Stimulated activated CD4-positive, alpha-beta T cell treated with anti-CD3 and anti-CD28 coated beads, Interleukin-15, amount 100 ng/mL, for 24 hours (primary cell): ENCODE data around the gene C16orf90.
"Not testable (repeated sequence)": the region's sequence is repeated elsewhere in the genome, so short reads cannot be mapped to it uniquely, and the experiment has no call there.

Source experiments
- DNase-seq: peaks from one replicate; pipeline ENCODE4 v3.0.0-alpha.2; 2020

C16orf90 gene

DNA sequence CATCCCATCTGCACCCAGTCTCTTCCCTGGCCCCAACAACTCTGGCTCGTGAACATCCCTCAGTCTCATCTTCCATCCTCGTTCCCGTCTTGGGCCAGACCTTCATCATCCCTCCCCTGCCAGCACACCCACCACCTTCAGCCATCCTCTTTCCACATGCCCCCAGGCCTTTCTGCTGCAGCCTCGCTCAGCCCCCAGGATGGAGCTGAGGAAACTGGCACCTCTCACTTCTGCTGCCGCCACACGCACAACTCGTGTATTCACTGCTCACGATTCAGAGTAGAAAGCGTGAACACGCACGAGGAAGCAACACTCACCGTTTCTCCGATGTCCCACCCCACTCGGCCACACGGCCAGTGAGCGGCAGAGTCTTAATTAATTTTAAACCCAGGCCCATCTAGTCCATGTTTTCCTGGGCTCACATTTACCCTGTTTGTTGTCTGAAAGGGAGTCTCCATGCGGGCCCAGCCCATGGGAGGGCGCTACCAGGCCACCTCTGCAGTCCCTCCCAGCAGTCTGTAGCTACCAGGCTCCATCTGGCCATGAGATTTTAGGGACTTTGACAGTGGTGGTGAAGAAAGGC lies 12.5 kb downstream of the C16orf90 start:
- no peak for DNase-seq

DNA sequence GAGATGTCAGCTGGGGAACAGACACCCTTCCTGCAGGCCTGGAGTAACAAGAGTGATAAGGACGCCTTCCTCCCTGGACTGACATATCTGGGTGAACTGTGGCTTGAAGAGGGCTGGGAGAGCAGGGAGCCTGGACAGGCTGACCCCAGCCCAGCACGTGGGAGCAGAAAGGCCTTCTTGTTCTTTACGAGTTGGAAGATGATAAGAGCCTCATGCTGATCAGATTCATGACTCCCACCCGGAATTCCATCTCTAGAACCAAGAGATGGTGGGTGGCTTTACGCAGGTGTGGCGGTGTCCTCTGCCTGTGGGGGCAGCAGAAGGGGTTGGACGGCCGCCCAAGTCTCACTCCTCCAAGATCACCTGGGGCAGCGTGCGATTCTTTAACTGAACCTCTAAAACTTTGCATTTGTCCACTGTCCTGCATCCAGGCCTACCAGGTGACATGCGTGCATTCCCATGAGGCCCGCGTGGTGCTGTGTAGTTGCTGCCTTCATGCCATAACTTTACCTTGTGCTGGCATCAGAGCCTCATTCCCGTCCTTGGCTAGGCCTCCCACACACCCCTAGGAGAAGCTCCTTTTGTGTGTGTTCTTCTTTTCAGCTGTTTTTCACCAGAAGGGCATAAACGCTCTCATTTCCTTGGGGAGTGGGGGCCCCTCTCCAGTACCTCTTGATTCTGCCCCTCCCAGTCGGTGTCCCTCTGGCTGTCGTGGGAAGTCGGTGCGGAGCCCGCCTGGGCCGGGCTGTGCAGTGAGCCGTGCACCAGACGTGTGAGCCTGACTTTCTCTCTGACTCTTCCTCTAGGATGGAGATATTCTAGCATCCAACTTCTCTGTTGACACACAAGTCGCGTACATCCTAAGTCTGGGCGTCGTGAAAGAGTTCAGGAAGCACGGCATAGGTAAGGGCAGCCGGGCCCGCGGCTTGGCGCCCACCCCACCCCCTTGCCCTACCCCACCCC lies 13.3 kb downstream of the C16orf90 start:
- no peak for DNase-seq

DNA sequence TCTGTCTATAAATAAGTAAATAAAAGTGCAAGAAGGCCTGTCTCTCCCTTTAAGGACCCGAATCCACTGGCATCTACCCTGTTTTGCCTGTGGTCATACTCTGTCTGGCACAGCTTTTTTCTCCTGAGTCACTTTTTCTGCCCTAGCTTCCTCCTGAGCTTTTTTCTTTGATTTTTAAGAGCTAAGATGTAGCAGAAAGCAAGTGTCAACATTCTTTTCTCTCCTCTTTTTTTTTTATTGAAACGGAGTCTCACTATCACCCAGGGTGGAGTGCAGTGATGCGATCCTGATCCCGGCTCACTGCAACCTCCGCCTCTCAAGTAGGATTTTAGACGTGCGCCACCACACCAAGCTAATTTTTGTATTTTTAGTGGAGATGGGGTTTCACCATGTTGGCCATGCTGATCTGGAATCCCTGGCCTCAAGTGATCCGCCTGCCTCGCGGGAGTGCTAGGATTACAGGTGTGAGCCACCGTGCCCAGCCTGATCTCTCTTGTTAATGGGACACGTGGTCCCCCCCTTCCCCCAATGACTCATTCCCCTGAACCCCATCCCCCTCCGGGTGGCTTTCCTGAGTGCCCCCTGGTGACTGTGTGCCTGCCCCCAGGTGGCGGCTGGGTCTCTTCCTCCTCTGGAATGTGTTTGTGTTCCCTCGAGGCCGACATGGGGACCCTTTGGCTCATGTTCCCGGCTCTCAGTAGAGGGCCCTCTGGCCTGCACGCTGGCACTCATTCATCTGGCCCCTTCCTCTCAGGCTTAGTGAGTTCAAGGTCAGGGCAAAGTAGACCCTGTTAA lies 14.2 kb downstream of the C16orf90 start:
- DNase-seq: no peak

DNA sequence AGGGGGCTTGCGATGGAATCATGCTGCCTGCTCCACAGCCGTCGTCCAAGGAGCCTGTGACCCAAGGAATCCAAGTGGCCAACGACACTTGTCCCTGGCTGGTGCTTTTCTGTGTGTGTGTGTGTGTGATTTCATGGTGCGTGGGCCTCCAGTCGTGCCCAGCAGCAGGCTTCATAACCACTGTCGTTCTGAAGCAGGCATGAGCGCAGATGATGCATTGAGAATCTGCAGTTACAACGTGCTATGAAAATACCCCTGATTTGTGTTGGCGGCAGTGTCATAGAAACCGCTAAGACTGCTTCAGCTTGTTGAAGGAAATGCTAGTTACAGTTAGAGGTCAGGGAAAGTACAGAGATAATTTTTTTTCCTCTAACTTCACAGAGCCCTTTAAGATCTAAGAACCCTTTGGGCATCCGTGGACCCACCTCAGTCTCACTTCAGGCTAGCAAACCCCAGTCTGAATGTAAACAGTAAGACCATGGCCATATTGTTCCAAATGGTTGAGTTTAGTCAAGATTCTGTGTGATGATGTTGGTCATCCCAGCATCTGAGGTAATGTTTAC lies 15.6 kb downstream of the C16orf90 start:
- no peak for DNase-seq

DNA sequence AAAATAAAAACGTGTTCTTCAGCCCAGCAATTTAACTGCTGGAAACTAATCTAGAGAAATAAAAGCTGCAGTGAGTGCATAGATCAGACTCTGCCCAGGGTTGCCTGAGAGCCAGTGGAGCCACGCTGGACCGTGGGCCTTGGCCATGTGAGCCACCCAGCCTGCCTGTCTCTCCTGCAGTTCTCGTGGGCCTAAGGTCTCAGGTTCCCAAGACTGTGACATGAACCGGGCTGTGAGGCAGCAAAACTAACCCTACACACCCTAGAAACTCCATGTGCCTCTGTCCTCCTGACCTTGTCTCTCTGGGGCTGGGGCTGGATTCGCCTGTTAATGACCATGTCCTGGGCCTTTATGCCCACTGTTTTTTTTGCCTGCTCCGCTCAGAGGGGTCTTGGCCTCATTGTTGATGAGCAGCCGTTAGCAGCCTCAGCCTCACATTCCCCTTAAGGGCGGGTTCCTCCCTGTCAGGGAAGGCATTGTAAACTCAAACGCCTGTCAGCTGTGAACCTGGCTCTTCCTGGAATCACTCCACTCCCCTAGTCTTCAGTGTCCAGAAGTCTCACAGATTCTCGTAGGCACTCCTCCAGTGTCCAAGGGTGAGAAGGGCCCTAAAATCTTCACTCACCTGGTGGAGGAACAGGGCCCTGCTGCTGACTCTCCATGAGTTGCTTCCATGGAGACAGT lies 16.9 kb downstream of the C16orf90 start:
- no peak for DNase-seq

DNA sequence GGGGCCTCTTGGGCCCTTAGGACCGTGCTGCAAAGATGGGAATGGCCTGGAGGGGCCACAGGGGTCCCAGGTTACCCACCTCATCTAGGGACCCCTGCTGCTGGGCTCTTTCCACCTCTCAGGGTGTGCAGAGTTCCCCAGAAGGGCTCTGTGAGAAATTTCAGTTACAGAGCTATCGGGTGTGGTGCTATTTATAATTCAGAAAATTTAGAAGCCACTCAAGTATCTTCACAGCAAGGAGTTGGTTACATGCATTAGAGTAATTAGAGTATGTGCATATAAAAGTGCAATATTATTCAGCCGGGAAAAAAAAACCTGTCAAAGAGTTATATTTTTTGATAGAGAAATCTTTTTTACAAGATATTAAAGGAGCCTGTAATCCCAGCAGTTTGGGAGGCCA lies 18.9 kb downstream of the C16orf90 start:
- no peak for DNase-seq

DNA sequence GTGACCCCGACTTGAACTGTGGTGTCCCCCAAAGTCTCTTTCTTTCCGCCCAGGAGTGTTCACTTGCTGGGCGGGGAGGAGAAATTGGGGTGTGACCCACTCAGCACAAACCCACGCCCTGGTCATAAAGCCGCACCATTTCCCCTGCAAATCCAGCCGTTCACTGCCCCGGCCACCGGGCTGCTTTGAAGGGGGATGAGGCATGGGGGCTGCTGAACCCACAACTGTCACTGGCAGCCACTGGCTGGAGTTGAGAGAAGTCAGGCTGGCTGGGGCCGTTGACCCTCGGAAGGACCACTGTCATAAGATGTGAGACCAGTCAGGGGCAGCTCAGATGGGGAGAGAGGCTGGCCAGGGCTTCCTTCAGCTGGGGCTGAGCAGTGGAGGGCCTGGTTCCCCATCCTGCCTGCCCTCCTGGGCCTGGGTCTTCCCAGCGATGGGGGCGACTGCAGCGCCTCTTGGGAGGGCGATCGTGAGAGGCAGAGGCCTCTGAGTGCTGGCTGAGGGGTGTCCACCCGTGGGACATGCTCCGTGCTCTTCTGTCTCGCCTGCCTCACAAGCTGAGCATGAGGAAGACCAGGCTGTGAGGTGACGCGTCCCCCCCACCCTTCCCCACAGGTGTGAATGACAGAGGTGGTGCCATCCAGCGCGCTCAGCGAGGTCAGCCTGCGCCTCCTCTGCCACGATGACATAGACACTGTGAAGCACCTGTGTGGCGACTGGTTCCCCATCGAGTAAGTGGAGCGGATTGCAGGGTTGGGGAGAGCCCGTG lies 19.5 kb downstream of the C16orf90 start:
- no peak for DNase-seq

DNA sequence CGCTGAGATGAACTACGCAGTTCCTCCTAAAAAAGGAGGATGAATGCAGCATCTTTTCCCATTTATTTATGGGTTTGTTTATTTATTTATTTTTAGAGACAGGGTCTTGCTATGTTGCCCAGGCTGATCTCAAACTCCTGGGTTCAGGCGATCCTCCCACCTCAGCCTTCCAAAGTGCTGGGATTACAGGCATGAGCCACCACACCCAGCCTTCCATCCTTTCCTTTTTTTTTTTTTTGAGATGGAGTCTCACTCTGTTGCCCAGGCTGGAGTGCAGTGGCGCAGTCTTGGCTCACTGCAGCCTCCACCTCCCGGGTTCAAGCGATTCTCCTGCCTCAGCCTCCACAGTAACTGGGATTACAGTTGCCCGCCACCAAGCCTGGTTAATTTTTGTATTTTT lies 20.4 kb downstream of the C16orf90 start:
- not testable (repeated sequence) for DNase-seq

DNA sequence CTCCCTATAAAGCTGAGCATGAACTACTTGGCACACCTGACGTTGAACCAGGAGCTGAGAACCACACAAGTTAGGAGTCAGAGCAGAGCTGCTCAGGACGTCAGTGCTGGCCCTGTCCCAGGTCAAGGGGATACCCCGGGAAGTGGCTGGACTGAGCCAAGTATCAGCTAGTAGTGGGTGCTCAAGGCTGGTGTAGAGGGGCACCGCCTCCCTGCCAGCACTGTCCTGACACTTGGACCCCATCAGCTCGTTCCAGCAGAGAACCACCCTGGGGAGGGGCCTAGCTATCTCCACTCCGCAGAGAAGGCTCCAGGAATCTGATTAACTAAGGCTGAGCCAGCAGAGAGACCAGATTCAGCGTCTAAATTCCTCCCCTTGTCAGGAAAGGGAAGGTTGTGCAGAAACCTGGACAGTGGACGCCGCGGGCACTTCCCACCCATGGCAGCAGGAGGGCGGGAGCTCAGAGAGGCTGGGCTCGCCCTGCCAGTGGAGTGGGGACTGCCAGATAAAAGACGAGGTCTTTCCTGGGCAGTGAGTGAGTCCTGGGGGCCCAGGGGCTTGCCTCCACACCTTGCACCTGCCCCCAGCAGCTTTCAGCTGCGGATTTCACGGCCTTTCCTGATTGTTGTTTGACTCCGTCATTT lies 21.0 kb downstream of the C16orf90 start:
- DNase-seq: no peak

DNA sequence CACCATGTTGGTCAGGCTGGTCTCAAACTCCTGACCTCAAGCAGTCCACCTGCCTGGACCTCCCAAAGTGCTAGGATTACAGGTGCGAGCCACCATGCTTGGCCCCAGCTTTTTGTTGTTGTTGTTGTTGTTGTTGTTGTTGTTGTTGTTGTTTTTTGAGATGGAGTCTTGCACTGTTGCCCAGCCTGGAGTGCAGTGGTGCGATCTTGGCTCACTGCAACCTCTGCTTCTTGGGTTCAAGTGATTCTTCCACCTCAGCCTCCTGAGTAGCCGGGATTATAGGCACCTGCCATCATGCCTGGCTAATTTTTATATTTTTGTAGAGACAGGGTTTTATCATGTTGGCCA lies 21.7 kb downstream of the C16orf90 start:
- not testable (repeated sequence) for DNase-seq

DNA sequence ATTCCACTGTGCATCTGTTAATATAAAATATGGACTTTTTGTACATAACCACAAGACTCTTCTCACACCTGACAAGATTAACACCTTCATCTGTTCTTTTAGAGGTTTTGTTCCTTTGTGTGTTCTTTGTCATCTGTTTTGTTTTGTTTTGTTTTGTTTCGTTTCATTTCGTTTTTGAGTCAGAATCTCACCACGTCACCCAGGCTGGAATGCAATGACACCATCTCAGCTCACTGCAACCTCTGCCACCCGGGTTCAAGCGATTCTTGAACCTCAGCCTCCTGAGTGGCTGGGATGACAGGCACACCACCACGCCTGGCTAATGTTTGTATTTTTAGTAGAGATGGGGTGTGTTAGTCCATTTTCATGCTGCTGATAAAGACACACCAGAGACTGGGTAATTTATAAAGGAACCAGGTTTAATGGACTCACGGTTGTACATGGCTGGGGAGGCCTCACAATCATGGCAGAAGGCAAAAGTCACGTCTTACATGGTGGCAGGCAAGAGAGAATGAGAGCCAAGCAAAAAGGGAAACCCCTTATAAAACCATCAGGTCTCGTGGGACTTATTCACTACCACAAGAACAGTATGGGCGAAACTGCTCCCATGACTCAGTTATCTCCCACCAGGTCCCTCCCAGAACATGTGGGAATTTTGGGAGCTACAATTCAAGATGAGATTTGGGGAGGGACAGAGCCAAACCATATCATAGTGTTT lies 22.3 kb downstream of the C16orf90 start:
- no peak for DNase-seq

DNA sequence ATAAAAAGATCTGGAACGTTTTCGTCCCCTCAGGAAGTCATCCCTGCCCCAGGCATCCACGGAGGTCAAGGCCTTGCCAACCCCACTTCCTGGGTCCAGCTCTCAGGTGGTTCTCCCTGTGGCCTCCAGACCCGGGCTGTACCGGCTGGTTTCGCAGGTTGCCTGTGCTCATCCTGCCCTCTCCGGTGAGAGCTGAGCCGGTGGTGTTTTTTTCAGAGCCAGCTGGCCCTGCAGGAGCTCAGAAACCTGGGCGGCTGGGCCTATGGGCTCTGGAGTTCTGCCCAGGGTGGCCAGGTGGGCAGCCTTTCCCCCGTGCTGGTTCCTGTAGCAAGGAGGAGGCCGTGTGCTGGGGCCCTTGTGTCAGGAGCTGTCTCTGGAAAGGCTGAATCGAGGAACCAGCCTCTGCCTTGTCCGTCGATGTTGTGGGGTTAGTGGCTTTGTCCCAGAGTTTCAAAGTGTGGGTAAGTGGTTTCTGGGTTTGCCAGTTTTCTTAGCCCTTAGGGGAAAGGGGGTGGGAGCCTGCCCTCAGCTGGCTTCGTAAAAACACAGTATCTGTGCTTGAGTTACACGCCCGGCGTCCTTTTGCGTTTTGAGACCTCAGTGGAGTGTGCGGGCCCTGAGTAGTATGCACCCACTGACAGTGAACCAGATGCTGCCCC lies 23.6 kb downstream of the C16orf90 start:
- no peak for DNase-seq

DNA sequence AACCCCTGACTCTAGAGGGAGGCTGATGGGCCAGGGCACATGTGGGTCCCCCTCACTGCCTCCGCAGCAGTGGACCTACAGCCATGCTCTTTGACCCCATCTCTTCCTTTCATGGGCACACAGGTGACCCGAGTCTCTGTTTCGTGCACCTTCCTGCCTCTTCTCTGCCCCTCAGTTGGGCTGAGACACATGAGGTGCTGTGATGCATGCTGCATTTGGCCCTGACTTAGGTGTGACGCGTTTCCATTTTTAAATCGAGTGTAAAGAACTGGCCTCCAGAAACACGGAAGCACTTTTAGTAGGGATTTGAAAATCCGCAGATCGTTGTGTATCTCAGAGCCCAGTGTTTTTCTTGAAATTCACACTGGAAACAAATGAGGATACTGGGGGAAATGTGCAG lies 24.6 kb downstream of the C16orf90 start:
- no peak for DNase-seq

DNA sequence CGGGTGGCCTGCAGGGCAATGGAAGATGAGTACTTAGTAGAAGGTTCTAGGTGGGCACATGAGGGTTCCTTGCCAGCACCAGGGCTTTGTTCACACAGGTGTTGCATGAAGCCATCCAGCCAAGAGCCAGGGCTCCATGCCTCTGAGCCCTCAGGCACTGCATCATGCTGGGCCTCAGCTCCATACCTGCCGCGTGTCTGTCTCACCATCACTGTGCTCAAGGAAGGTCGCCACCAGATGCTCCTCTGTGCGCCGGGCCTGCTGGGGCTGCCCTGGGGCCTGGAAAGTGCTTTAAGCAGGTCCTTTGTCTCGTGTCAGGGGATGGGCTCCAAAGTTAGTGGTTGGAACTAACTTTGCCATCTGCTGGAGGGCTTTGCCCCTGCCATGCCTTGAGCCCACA lies 25.6 kb downstream of the C16orf90 start:
- DNase-seq: no peak

DNA sequence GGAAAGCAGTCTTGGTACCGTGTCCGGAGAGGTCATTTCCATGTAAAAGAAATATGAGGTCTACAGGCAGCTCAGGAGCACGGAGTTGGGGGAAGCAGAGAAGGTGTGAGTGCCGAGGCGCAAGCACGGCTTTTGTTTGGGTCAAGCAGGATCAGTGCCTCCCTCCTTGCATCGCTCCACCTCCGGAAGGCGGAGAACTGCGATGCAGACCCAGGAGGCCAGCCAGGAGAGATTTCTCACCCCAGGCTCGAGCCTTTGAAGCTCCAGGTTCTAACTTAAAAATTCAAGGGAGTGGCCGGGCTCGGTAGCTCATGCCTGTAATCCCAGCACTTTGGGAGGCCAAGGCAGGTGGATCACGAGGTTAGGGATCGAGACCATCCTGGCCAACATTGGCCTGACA lies 26.8 kb downstream of the C16orf90 start:
- DNase-seq: no peak

DNA sequence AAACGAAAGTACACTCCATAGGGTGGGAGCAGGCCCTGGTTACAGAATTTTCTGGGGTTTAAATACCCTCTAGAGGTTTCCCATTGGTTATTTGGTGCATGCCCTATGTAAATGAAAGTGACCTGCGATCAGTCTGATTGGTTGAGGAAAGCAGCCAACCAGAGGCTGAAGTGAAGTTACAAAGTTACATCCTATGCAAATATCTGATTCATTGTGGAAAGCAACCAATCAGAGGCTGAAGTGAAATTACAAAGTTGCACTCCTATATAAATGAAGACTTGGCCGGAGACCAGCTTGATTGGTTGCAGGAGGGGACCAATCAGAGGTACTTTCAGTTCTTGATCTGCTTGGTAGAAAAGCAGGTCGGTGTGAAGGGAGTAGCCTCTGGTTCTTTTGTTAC lies 27.4 kb downstream of the C16orf90 start:
- DNase-seq: no peak

DNA sequence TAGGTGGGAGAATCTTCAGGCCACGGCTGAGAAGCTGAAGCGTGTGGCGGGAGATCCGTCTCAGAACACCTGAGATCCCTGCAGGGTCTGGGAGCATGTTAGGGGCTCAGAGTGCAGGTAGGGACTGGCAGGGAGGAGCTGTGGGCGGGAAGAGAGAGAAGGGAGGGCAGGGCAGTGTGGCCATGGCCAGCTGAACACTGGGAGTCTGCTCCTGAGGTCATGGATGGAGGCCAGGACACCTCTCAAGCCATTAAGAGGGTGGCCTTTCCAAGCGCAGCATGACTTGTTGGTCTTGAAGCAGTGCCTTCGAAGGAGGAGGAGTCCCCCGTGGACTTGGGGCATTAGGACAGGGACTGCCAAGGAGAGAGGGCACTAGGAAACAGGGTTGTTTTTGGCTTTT lies 28.1 kb downstream of the C16orf90 start:
- no peak for DNase-seq

DNA sequence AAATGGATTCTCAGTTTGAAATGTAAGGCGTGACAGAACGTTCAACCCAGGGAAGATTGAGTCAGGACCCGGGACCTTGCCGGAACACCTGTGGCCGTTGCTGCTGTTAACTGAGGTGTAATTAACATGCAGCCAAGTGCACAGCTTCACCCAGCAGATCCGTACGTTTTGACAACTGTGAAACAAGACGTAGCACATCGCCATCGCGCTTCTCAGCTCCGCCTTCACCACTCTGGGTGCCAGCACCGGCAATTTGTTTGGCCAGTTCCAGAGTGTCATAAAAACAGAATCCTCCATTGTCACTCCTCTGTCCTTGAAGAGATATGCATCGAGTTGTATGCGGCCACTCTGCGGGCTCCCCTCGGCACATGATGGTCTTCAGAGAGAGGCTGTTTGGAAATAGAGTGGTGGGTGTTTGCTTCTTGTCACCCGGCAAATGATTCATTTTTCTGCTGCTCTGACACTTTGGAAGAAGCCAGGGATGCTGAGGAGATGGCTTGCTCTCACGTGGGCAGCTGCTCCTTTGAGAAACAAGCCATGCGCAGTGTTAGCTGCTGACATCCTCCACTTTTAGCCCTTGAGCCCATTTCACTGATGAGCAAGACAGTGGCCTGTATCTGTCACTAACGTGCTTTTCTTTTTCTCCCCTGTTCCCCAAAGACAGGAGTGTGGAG lies 29.2 kb downstream of the C16orf90 start:
- no peak for DNase-seq

DNA sequence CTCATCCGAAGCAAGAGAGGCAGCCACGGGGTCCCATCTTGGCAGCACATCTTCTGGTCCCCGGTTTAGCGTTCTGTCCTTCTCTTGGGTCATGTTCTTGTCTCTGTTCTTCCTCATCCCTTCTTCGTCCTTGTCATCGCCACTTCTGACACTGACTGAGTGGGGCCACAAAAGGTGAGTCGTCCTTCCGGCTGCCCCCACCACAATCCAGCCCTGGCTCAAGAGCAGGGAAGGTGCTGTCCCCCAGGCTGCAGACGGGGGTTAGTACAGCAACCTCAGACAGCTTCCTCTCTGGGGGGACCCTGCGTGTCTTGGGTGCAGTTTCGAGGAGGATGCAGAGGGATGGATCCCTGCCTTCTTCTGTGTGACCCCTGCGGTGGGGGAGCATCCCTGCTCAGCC lies 30.0 kb downstream of the C16orf90 start:
- DNase-seq: no peak

DNA sequence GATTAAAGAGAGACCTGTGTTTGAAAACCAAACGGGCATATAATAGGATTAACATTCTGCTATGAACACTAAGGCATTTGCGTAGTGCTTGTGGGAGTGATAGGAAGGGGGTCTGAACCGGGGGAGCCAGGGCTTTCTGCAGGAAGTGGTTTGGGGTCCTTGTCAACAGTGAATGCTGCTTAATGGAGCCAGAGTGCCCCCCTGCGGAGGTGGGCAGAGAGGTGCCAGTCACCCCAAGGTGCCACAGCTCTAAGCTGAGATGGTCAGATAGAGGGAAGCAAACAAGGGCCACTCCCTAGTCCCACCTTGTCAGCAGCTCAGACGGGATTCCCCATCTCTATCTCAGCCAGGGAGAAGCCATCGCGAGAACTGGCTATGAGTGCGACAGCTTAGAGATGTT lies 34.1 kb downstream of the C16orf90 start:
- peak; percentile 27 for DNase-seq
